GM12875 (cell line): ENCODE measurements around the gene GABARAP.
A peak's percentile ranks its signal among the peaks of the same experiment; 100 is the strongest.

Experiments used
- H3K4me3 ChIP-seq: one replicate; pipeline ENCODE4 v1.5.1; 2011; ENCODE audit warnings: low read depth, low read length, control low read depth
- CTCF ChIP-seq: IDR thresholded peaks from 2 replicates; pipeline ENCODE4 v1.5.1; 2011; ENCODE audit warnings: low read depth, mild to moderate bottlenecking, control low read depth, inconsistent platforms, low read length, moderate library complexity, borderline replicate concordance; ENCODE audit not compliant: insufficient read depth

The GABARAP gene

GRCh38 chr17:7260151-7260550, 17.9 kb upstream of the GABARAP start:
- H3K4me3 ChIP-seq: no peak overlapping the region
- no peak for TF ChIP-seq CTCF

GRCh38 chr17:7259555-7259889, 17.3 kb upstream of the GABARAP start:
- no peak for TF ChIP-seq CTCF
- H3K4me3 ChIP-seq: no peak overlapping the region

GRCh38 chr17:7258731-7259554, 16.7 kb upstream of the GABARAP start:
- no peak overlapping the region for H3K4me3 ChIP-seq
- TF ChIP-seq CTCF: no peak

GRCh38 chr17:7256766-7257456, 14.7 kb upstream of the GABARAP start:
- H3K4me3 ChIP-seq: no peak overlapping the region
- TF ChIP-seq CTCF: no peak

- no peak for TF ChIP-seq CTCF
- no peak overlapping the region for H3K4me3 ChIP-seq
Measured at GRCh38 chr17:7254511-7254910, 12.3 kb upstream of the GABARAP start.

GRCh38 chr17:7253082-7253481, 10.8 kb upstream of the GABARAP start:
- TF ChIP-seq CTCF: no peak
- peak overlapping the region; percentile 71 for H3K4me3 ChIP-seq

- H3K4me3 ChIP-seq: peak within 1 kb of the TSS; percentile 99
- TF ChIP-seq CTCF: peak; percentile 27; the same call in 1 of the 2 replicates
Measured at GRCh38 chr17:7252176-7253043, 10.2 kb upstream of the GABARAP start, which contains the start of gene ELP5. Gene ELP5 (plus strand): TSS chr17:7252215. CDS start chr17:7252551, 336 bp downstream.
